ENCODE results near the gene SAMHD1. TPM values are rescaled to one million over a fixed set of nuclear protein-coding genes. Genes with fewer than 3 reads are reported as not detected.

The SAMHD1 gene
- total and polyA plus RNA-seq, 9 of the 15 experiments (the other 6 are each of a cell fraction or from before 2014, with no cell fraction given) = 6.8 to 20.4 (median 14.8) TPM

DNA sequence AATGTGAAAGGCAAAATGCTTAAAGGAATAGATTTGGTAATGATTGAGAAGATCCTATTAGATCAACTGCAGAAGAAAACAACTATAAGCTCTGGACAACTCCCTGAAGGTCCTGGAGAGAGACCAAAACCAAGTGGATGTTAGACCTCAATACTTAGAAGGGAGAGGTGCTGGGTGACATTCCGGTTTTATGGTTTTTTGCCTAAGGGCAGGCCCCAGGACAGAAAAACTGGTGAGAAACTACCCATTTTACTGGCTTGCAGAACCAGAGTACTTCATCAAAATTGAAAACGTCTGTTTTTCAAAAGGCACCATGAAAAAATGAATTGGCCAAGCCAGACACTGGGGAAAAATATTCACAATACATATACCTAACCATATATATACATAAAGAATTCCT is 26.3 kb downstream of the SAMHD1 start:
- FAIRE-seq = no peak
- H3K4me3 ChIP-seq = no peak overlapping the region
- WGBS (ENCODE audit: insufficient coverage, low coverage, missing lambda C conversion rate) = 58% methylated on average over 2 of the region's 2 CpGs
- no peak for TF ChIP-seq SRSF9 (IDR thresholded peaks at IDR 0.05; ENCODE audit: borderline replicate concordance, low read depth, low read length)
- TF ChIP-seq ARNT (IDR thresholded peaks at IDR 0.05) = no peak
- TF ChIP-seq, protein P1, sequence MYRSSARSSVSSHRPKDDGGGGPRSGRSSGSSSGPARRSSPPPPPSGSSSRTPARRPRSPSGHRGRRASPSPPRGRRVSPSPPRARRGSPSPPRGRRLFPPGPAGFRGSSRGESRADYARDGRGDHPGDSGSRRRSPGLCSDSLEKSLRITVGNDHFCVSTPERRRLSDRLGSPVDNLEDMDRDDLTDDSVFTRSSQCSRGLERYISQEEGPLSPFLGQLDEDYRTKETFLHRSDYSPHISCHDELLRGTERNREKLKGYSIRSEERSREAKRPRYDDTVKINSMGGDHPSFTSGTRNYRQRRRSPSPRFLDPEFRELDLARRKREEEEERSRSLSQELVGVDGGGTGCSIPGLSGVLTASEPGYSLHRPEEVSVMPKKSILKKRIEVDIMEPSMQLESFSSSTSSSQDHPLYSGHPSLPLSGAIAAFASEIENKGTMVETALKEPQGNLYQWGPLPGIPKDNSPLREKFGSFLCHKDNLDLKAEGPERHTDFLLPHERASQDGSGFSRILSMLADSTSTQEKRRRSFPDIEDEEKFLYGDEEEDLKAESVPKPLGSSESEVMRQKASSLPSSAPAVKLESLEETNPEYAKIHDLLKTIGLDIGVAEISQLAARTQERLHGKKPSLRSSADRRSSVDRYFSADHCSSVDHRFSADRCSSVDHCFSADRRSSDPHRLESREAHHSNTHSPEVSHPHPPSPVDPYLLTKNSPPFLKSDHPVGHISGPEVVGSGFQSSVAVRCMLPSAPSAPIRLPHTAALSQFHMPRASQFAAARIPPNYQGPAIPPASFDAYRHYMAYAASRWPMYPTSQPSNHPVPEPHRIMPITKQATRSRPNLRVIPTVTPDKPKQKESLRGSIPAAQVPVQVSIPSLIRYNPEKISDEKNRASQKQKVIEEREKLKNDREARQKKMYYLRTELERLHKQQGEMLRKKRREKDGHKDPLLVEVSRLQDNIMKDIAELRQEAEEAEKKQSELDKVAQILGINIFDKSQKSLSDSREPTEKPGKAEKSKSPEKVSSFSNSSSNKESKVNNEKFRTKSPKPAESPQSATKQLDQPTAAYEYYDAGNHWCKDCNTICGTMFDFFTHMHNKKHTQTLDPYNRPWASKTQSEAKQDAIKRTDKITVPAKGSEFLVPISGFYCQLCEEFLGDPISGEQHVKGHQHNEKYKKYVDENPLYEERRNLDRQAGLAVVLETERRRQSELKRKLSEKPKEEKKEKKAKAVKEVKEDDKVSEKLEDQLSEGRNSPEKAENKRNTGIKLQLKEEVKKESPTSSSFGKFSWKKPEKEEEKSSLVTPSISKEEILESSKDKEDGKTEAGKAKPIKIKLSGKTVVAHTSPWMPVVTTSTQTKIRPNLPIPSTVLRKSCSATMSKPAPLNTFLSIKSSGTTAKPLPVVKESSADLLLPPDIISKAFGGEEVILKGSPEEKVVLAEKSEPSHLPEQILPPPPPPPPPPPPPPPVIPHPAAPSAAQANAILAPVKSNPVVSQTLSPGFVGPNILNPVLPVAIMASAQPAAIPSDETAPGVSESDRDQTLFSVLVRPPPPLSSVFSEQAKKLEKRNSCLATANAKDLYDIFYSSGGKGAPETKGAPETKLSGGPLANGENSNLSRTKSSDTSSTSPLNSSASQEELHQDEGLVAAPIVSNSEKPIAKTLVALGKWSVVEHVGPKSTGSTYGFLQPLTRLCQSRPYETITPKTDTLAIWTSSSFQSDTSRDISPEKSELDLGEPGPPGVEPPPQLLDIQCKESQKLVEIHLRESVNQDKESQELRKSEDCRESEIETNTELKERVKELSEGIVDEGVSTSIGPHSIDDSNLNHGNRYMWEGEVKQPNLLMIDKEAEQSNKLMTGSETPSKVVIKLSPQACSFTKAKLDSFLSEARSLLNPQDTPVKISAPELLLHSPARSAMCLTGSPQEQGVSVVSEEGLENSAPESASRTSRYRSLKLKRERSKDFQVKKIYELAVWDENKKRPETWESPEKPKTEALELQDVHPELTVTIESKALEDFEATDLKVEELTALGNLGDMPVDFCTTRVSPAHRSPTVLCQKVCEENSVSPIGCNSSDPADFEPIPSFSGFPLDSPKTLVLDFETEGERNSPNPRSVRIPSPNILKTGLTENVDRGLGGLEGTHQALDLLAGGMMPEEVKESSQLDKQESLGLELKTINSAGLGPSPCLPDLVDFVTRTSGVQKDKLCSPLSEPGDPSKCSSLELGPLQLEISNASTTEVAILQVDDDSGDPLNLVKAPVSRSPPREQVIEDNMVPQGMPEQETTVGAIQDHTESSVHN (IDR thresholded peaks at IDR 0.05; ENCODE audit: borderline replicate concordance in 1 of 2, low read depth in 1 of 2) = no peak
- TF ChIP-seq, protein P2, sequence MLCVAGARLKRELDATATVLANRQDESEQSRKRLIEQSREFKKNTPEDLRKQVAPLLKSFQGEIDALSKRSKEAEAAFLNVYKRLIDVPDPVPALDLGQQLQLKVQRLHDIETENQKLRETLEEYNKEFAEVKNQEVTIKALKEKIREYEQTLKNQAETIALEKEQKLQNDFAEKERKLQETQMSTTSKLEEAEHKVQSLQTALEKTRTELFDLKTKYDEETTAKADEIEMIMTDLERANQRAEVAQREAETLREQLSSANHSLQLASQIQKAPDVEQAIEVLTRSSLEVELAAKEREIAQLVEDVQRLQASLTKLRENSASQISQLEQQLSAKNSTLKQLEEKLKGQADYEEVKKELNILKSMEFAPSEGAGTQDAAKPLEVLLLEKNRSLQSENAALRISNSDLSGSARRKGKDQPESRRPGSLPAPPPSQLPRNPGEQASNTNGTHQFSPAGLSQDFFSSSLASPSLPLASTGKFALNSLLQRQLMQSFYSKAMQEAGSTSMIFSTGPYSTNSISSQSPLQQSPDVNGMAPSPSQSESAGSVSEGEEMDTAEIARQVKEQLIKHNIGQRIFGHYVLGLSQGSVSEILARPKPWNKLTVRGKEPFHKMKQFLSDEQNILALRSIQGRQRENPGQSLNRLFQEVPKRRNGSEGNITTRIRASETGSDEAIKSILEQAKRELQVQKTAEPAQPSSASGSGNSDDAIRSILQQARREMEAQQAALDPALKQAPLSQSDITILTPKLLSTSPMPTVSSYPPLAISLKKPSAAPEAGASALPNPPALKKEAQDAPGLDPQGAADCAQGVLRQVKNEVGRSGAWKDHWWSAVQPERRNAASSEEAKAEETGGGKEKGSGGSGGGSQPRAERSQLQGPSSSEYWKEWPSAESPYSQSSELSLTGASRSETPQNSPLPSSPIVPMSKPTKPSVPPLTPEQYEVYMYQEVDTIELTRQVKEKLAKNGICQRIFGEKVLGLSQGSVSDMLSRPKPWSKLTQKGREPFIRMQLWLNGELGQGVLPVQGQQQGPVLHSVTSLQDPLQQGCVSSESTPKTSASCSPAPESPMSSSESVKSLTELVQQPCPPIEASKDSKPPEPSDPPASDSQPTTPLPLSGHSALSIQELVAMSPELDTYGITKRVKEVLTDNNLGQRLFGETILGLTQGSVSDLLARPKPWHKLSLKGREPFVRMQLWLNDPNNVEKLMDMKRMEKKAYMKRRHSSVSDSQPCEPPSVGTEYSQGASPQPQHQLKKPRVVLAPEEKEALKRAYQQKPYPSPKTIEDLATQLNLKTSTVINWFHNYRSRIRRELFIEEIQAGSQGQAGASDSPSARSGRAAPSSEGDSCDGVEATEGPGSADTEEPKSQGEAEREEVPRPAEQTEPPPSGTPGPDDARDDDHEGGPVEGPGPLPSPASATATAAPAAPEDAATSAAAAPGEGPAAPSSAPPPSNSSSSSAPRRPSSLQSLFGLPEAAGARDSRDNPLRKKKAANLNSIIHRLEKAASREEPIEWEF (CRISPR knock-in tag; IDR thresholded peaks at IDR 0.05) = no peak
- no peak for TF ChIP-seq FOSL1 (tag; conservative IDR thresholded peaks at IDR 0.05)
- TF ChIP-seq SRSF1 (IDR thresholded peaks at IDR 0.05; ENCODE audit: low read depth, low read length) = no peak
- TF ChIP-seq ZNF146 (CRISPR knock-in tag; IDR thresholded peaks at IDR 0.05; ENCODE audit: unreplicated experiment) = no peak
- TF ChIP-seq ERF (CRISPR knock-in tag; IDR thresholded peaks at IDR 0.05) = no peak
- TF ChIP-seq ZZZ3 (IDR thresholded peaks at IDR 0.05) = no peak
- no peak for TF ChIP-seq ZNF197 (CRISPR knock-in tag; IDR thresholded peaks at IDR 0.05; ENCODE audit: low read depth)

More for the DNA sequence above, 26.3 kb downstream of the SAMHD1 start:
- Histone ChIP-seq H3K4me1 (replicated peaks in 1 of 2; ENCODE audit: control insufficient read depth in 2 of 2, insufficient read depth in 2 of 2, low read length in 2 of 2) (peaks cover 9 to 10% of the 10 kb centered on the region in 2 experiments; a peak in 4 of 5 replicates), H3K9me3 (replicated peaks; ENCODE audit: control insufficient read depth, insufficient read depth, low read depth, low read length) (no peaks in the 10 kb centered on the region), H3K9ac (ENCODE audit: insufficient read depth in 1 of 2, low read depth in 2 of 2, low read length in 2 of 2) (no peak overlapping the region), H2AFZ (ENCODE audit: low read depth, low read length) (no peak overlapping the region), H4K20me1 (replicated peaks; ENCODE audit: control insufficient read depth, insufficient read depth, low read length) (no peaks in the 10 kb centered on the region), H3K4me2 (ENCODE audit: insufficient read depth, low read length) (no peak overlapping the region), H3K27me3 (ENCODE audit: control insufficient read depth in 2 of 2, insufficient read depth in 2 of 2, low read length in 2 of 2) (no peaks in the 10 kb centered on the region), H3K36me3 (ENCODE audit: control insufficient read depth, insufficient read depth, low read length) (peaks cover 6% of the 10 kb centered on the region; the same call in 1 of the 3 replicates), H3K9me1 (ENCODE audit: control insufficient read depth, insufficient read depth, low read length) (no peaks in the 10 kb centered on the region), H3K79me2 (ENCODE audit: control insufficient read depth, insufficient read depth, low read length) (no peaks in the 10 kb centered on the region), H3K27ac (ENCODE audit: extremely low read depth, low read depth, low read length) (no peak overlapping the region)
- in situ Hi-C loops (cut with MboI) = no loop called here
- intact Hi-C loops (cut with micrococcal nuclease) = no loop called here
- DNase-seq (ENCODE audit: extremely low read depth in 1 of 4, low spot score in 3 of 4) (no peak), ATAC-seq (no peak)
- ChIA-PET POLR2A (interaction anchor here (1.3 kb wide), 1 partner anchor 10 kb away, joined by 5 read pairs; no protein-coding TSS in a partner anchor), CTCF (ENCODE audit: low intra/inter-chr PET ratio) (no interaction called here)
- BruUV-seq (replicated peaks) = no TSS peak

Measured in K562 (cell line).